Uterus (tissue), 2 donors: Measurements from ENCODE around the gene ZDHHC8.

Experiments
- CTCF ChIP-seq, 4 experiments: fragments of 200-600 bp in 2 of 4; fragments of 450-650 bp in 2 of 4; sonication (generic) in 2 of 4; IDR thresholded peaks; one replicate each; pipeline ENCODE4 v1.5.1; 2016 to 2019; ENCODE audit warnings: antibody characterized with exemption in 4 of 4, mild to moderate bottlenecking in 2 of 4, moderate library complexity in 1 of 4
- POLR2A ChIP-seq, 2 donors: fragments of 450-650 bp; IDR thresholded peaks; one replicate each; pipeline ENCODE4 v1.6.1; 2016; ENCODE audit warnings: antibody characterized with exemption in 2 of 2, mild to moderate bottlenecking in 1 of 2, moderate library complexity in 1 of 2

- TF ChIP-seq CTCF (IDR thresholded peaks at IDR 0.05) (no peak), POLR2A (IDR thresholded peaks at IDR 0.05) (no peak)
Observed at GRCh38 chr22:20086763-20087162, 44.8 kb upstream of the ZDHHC8 start.
